NK-92 treated with Interleukin-12 subunit alpha and Interleukin-12 subunit beta, amount 100 ng/mL, for 24 hours (cell line): ENCODE measurements around the gene ENO1.

Experiments used
- DNase-seq: peaks from one replicate; lab custom pipeline; 2025; lab: John Stamatoyannopoulos, UW

ENO1 gene

DNA sequence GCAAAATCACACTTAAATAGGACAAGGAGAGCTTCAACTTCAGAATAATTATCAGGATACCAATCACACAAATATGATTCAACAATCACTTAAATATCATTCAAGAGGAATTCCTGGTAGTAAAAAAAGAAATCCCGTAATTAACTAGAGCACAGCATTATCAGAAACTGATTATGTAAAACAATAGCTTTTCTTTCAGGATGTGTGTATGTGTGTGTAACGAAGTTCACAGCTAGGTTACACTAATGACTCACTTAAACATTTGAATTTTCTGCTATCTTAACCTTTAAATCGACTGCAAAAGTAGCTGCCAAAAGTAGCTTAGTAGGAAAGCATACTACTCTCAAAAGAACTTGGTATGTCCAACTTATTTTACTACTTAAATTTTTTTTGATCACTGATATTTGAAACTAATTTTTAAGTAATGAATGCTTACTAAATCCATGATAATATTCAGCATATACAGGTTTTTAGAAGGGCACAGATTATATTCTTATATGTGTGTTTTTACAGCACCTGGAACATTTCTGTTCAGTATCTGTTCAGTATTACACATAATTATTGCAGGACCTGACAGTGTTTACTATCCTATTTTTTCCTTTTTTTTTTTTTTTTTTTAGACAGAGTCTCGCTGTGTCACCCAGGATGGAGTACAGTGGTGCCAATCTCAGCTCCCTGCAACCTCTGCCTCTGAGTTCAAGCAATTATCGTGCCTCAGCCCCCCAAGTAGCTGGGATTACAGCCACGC, 65.3 kb downstream of the ENO1 start:
- DNase-seq: no peak

GRCh38 chr1:8812081-8812480, 66.4 kb downstream of the ENO1 start:
- no peak for DNase-seq
